ENCODE data around the gene RCL1.

RCL1 gene

GRCh38 chr9:4837261-4838188 is 44.8 kb downstream of the RCL1 start:
- TF ChIP-seq GATA3 (IDR thresholded peaks at IDR 0.05; ENCODE audit: low read depth, low read length), result no peak
- TF ChIP-seq GATA2 (IDR thresholded peaks at IDR 0.05; ENCODE audit: low read depth, low read length), result no peak

GRCh38 chr9:4838189-4838546 is 45.4 kb downstream of the RCL1 start:
- no peak for TF ChIP-seq GATA2 (IDR thresholded peaks at IDR 0.05; ENCODE audit: low read depth, low read length)
- no peak for TF ChIP-seq GATA3 (IDR thresholded peaks at IDR 0.05; ENCODE audit: low read depth, low read length)

- TF ChIP-seq GATA2 (IDR thresholded peaks at IDR 0.05; ENCODE audit: low read depth, low read length) (no peak), GATA3 (IDR thresholded peaks at IDR 0.05; ENCODE audit: low read depth, low read length) (no peak)
Observed at GRCh38 chr9:4839470-4839912, 46.7 kb downstream of the RCL1 start.

- no peak for TF ChIP-seq GATA3 (IDR thresholded peaks at IDR 0.05; ENCODE audit: low read depth, low read length)
- TF ChIP-seq GATA2 (IDR thresholded peaks at IDR 0.05; ENCODE audit: low read depth, low read length), result no peak
Observed at GRCh38 chr9:4840018-4840417, 47.3 kb downstream of the RCL1 start.

GRCh38 chr9:4842213-4842612 is 49.5 kb downstream of the RCL1 start:
- no peak for TF ChIP-seq GATA2 (IDR thresholded peaks at IDR 0.05; ENCODE audit: low read depth, low read length)
- TF ChIP-seq GATA3 (IDR thresholded peaks at IDR 0.05; ENCODE audit: low read depth, low read length), result no peak

- TF ChIP-seq GATA2 (IDR thresholded peaks at IDR 0.05; ENCODE audit: low read depth, low read length) (no peak), GATA3 (IDR thresholded peaks at IDR 0.05; ENCODE audit: low read depth, low read length) (no peak)
Observed at GRCh38 chr9:4842734-4843133, 50.0 kb downstream of the RCL1 start.

- no peak for TF ChIP-seq GATA3 (IDR thresholded peaks at IDR 0.05; ENCODE audit: low read depth, low read length)
- no peak for TF ChIP-seq GATA2 (IDR thresholded peaks at IDR 0.05; ENCODE audit: low read depth, low read length)
Observed at GRCh38 chr9:4844056-4844838, 51.5 kb downstream of the RCL1 start.

GRCh38 chr9:4849369-4849768 is 56.6 kb downstream of the RCL1 start:
- TF ChIP-seq GATA2 (IDR thresholded peaks at IDR 0.05; ENCODE audit: low read depth, low read length) (no peak), GATA3 (IDR thresholded peaks at IDR 0.05; ENCODE audit: low read depth, low read length) (no peak)

- TF ChIP-seq GATA2 (IDR thresholded peaks at IDR 0.05; ENCODE audit: low read depth, low read length) (no peak), GATA3 (IDR thresholded peaks at IDR 0.05; ENCODE audit: low read depth, low read length) (no peak)
Observed at GRCh38 chr9:4850603-4851310, 58.0 kb downstream of the RCL1 start.

GRCh38 chr9:4852419-4852818 is 59.7 kb downstream of the RCL1 start:
- no peak for TF ChIP-seq GATA3 (IDR thresholded peaks at IDR 0.05; ENCODE audit: low read depth, low read length)
- no peak for TF ChIP-seq GATA2 (IDR thresholded peaks at IDR 0.05; ENCODE audit: low read depth, low read length)

GRCh38 chr9:4854265-4854590 is 61.5 kb downstream of the RCL1 start:
- TF ChIP-seq GATA2 (IDR thresholded peaks at IDR 0.05; ENCODE audit: low read depth, low read length), result peak; percentile 58
- TF ChIP-seq GATA3 (IDR thresholded peaks at IDR 0.05; ENCODE audit: low read depth, low read length), result no peak

- TF ChIP-seq GATA3 (IDR thresholded peaks at IDR 0.05; ENCODE audit: low read depth, low read length) (no peak), GATA2 (IDR thresholded peaks at IDR 0.05; ENCODE audit: low read depth, low read length) (peak; percentile 72)
Observed at GRCh38 chr9:4855841-4856240, 63.1 kb downstream of the RCL1 start.

GRCh38 chr9:4857163-4857810 is 64.5 kb downstream of the RCL1 start:
- TF ChIP-seq GATA2 (IDR thresholded peaks at IDR 0.05; ENCODE audit: low read depth, low read length) (no peak), GATA3 (IDR thresholded peaks at IDR 0.05; ENCODE audit: low read depth, low read length) (no peak)

- TF ChIP-seq GATA2 (IDR thresholded peaks at IDR 0.05; ENCODE audit: low read depth, low read length), result no peak
- TF ChIP-seq GATA3 (IDR thresholded peaks at IDR 0.05; ENCODE audit: low read depth, low read length), result no peak
Observed at GRCh38 chr9:4859035-4859434, 66.3 kb downstream of the RCL1 start.

All from SH-SY5Y (cell line).